Glutamatergic neuron (in vitro differentiated cells): ENCODE results near the gene UMAD1. TPM values are rescaled to one million over a fixed set of nuclear protein-coding genes. Genes with fewer than 3 reads are reported as not detected.

Experiments used
- DNase-seq: peaks from one replicate; pipeline ENCODE4 v3.0.0; 2022
- H3K27ac Mint-ChIP-seq: one replicate; pipeline ENCODE4 v1.8.0; 2020; ENCODE audit warnings: mild to moderate bottlenecking, mixed read lengths, inconsistent platforms; ENCODE audit not compliant: unreplicated experiment
- H3K27me3 Mint-ChIP-seq: one replicate; pipeline ENCODE4 v1.8.0; 2020; ENCODE audit warnings: mild to moderate bottlenecking, moderate library complexity, mixed read lengths, inconsistent platforms; ENCODE audit not compliant: unreplicated experiment
- H3K36me3 Mint-ChIP-seq: one replicate; pipeline ENCODE4 v1.8.0; 2020; ENCODE audit warnings: mild to moderate bottlenecking, mixed read lengths, inconsistent platforms; ENCODE audit not compliant: unreplicated experiment
- H3K4me1 Mint-ChIP-seq: one replicate; pipeline ENCODE4 v1.8.0; 2020; ENCODE audit warnings: mild to moderate bottlenecking, low read depth, mixed read lengths, inconsistent platforms; ENCODE audit not compliant: unreplicated experiment
- H3K4me3 Mint-ChIP-seq: one replicate; pipeline ENCODE4 v1.8.0; 2020; ENCODE audit warnings: mild to moderate bottlenecking, mixed read lengths, inconsistent platforms; ENCODE audit not compliant: unreplicated experiment
- H3K9me3 Mint-ChIP-seq: one replicate; pipeline ENCODE4 v1.8.0; 2020; ENCODE audit warnings: mild to moderate bottlenecking, moderate library complexity, mixed read lengths, inconsistent platforms; ENCODE audit not compliant: unreplicated experiment
- CTCF ChIP-seq: fragments of 200-600 bp; sonication (generic); IDR thresholded peaks from one replicate; pipeline ENCODE4 v1.5.0; 2021; ENCODE audit not compliant: partially characterized antibody, unreplicated experiment
- total RNA-seq: library from RNA; stranded (reverse); fragmentation: NEBNext Ultra II Directional; extraction: Animal tissue kit (Norgen Biotek cat#: 25700); gene quantifications from one replicate; pipeline ENCODE4 v1.2.1, GENCODE V29; 2021; ENCODE audit not compliant: unreplicated experiment

UMAD1 gene
- total RNA-seq, 1 donor from 2014 or later: 5.2 TPM

DNA sequence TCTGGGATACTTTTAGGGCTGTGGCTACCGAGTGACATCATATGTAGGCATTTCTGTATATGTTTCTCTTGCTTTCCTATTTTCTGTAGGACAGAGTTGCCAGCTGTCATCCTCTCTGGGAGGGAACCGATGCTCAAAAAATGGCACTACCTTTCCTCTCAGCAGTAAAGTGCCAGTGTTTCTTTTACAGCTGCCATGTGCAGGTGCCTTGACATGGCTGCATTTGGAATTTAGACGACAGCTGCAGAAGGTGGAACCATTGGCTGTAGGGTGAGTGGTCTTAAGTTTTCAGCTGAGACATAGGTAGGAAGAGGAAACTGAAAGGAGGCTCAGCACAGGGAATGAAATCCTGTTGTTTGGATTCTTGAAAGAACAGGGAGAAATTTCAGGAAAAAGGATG is 98.1 kb downstream of the UMAD1 start:
- Mint-ChIP-seq H3K27ac (peak overlapping the region; percentile 28), H3K4me1 (peaks cover 19% of the 10 kb centered on the region), H3K36me3 (no peaks in the 10 kb centered on the region), H3K27me3 (no peaks in the 10 kb centered on the region), H3K4me3 (no peak overlapping the region), H3K9me3 (no peaks in the 10 kb centered on the region)
- TF ChIP-seq CTCF: no peak
- DNase-seq: no peak

- Mint-ChIP-seq H3K27me3 (no peaks in the 10 kb centered on the region), H3K36me3 (no peaks in the 10 kb centered on the region), H3K4me3 (no peak overlapping the region), H3K27ac (no peak overlapping the region), H3K9me3 (no peaks in the 10 kb centered on the region), H3K4me1 (peaks cover 19% of the 10 kb centered on the region)
- no peak for TF ChIP-seq CTCF
- DNase-seq: no peak
Observed at GRCh38 chr7:7739204-7740036, 98.9 kb downstream of the UMAD1 start.

DNA sequence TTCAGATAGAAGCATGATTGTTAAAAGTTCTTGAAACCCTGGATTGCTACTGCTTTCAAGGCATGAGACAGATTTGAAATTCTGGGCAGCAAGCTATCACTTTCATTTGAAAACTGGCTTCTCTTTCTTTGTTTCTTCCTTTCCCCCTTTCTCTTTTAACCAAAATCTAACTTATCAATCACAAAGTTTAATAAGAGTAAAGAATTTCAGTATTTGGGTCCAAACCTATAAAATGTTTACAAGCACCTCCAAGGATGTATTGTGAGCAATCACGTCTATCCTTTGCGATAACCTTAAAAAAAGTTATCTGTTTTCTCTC is 99.4 kb downstream of the UMAD1 start:
- H3K27me3 Mint-ChIP-seq: no peaks in the 10 kb centered on the region
- H3K36me3 Mint-ChIP-seq: no peaks in the 10 kb centered on the region
- no peak overlapping the region for H3K27ac Mint-ChIP-seq
- peaks cover 19% of the 10 kb centered on the region for H3K4me1 Mint-ChIP-seq
- H3K4me3 Mint-ChIP-seq: no peak overlapping the region
- TF ChIP-seq CTCF: no peak
- no peak for DNase-seq
- no peaks in the 10 kb centered on the region for H3K9me3 Mint-ChIP-seq

GRCh38 chr7:7742223-7742622 is 101.7 kb downstream of the UMAD1 start:
- no peak overlapping the region for H3K4me3 Mint-ChIP-seq
- DNase-seq: no peak
- H3K9me3 Mint-ChIP-seq: no peaks in the 10 kb centered on the region
- no peaks in the 10 kb centered on the region for H3K27me3 Mint-ChIP-seq
- no peak for TF ChIP-seq CTCF
- no peak overlapping the region for H3K27ac Mint-ChIP-seq
- peaks cover 11% of the 10 kb centered on the region for H3K4me1 Mint-ChIP-seq
- H3K36me3 Mint-ChIP-seq: no peaks in the 10 kb centered on the region

GRCh38 chr7:7745258-7745657 is 104.7 kb downstream of the UMAD1 start:
- Mint-ChIP-seq H3K27ac (no peak overlapping the region), H3K4me3 (no peak overlapping the region), H3K27me3 (no peaks in the 10 kb centered on the region), H3K4me1 (no peaks in the 10 kb centered on the region), H3K36me3 (no peaks in the 10 kb centered on the region), H3K9me3 (no peaks in the 10 kb centered on the region)
- no peak for DNase-seq
- TF ChIP-seq CTCF: no peak
